ENCODE measurements around the gene MDP1.

MDP1 gene

DNA sequence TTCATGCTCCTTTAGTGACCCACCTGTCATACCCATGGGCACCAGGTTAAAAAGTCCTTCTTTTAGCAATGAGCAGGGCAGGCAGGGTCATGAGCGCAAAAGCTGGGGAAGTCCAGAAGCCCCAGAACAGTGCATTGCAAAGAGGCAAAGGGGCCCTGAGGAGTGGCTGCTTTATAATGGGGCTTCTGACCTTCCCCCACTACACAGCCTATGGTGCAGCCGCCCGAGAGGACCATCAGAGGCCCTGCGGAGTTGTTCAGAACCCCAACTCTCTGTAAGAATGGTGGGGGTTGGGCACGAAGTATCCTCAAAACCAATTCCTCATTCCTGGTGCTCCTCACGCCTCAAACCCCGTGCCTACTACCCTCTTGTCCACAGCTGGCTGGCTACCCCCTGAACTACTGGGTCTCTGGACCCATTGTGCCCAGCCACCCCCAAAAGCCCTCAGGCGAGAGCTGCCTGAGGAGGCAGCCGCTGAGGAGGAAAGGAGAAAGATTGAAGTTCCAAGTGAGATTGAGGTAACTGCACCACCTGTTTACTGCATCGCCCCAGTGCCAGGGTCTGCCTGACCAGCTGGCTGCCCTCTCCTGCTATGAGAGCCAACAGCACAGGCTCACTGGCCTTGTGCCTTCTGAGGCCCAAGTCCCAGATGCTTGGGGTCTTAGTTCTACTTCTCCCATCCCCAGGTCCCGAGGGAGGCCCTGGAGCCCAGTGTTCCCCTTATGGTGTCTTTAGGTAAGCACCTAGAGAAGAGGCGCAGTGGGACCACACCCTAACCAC, 37.3 kb downstream of the MDP1 start:
- Mint-ChIP-seq H3K27ac (no peak overlapping the region), H3K4me3 (no peak overlapping the region), H3K36me3 (ENCODE audit: low read depth) (peaks cover 52% of the 10 kb centered on the region), H3K4me1 (ENCODE audit: low read depth) (no peaks in the 10 kb centered on the region), H3K9me3 (no peaks in the 10 kb centered on the region), H3K27me3 (ENCODE audit: low read depth) (no peaks in the 10 kb centered on the region)

DNA sequence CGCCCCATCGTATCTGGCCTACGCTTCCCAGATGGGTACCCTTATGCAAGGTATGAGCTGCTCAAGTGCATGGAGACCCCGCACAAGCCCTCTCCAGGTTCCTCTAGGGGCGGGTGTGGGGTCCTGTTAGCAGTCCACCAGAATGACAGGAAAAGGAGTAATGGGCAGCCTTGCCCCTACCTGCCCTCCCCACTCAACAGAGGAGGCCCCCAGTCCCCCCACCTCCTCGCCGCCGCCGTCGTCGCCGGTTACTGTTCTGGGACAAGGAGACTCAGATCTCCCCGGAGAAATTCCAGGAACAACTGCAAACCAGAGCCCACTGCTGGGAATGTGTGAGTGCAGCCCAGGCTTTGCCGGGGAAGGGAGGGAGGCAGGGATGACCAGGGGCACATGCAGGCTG, 38.0 kb downstream of the MDP1 start:
- Mint-ChIP-seq H3K9me3 (no peaks in the 10 kb centered on the region), H3K36me3 (ENCODE audit: low read depth) (peaks cover 57% of the 10 kb centered on the region), H3K4me3 (no peak overlapping the region), H3K4me1 (ENCODE audit: low read depth) (peaks cover under 1% of the 10 kb centered on the region), H3K27ac (no peak overlapping the region), H3K27me3 (ENCODE audit: low read depth) (no peaks in the 10 kb centered on the region)

DNA sequence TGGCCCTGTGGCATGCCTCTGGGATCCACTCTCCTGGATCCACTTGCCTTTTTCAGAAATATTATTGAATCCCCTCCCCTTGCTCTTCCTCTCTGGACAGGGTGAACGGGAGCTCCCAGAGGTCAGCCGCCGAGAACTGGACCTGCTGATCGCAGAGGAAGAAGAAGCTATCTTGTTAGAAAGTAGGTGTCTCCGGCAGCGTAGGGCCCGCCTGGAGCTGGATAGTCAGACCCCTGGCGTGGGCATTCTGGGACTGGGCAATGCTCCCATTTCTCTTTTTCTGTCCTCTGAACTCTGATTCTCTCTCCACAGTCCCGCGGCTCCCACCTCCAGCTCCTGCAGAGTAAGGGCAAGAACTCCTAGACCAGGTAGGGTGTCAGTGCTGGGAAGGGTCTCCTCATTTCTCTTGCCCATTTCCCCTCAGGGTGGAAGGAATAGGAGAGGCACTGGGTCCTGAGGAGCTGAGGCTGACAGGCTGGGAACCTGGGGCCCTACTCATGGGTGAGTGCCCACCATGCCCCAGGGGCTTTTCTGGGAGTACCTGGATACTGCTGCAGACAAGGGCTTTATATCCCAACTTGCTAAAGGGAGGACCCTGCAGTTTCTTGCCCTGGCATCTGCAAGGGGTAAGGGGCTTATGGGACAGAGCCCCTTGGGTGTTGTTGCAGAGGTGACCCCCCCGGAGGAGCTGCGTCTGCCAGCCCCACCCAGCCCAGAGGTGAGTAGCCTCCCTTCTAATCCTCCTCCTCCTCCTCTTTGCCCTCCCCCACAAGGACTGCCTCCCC, 38.6 kb downstream of the MDP1 start:
- Mint-ChIP-seq H3K4me3 (no peak overlapping the region), H3K9me3 (no peaks in the 10 kb centered on the region), H3K27me3 (ENCODE audit: low read depth) (no peaks in the 10 kb centered on the region), H3K36me3 (ENCODE audit: low read depth) (peaks cover 55% of the 10 kb centered on the region), H3K4me1 (ENCODE audit: low read depth) (peaks cover 3% of the 10 kb centered on the region), H3K27ac (no peak overlapping the region)

DNA sequence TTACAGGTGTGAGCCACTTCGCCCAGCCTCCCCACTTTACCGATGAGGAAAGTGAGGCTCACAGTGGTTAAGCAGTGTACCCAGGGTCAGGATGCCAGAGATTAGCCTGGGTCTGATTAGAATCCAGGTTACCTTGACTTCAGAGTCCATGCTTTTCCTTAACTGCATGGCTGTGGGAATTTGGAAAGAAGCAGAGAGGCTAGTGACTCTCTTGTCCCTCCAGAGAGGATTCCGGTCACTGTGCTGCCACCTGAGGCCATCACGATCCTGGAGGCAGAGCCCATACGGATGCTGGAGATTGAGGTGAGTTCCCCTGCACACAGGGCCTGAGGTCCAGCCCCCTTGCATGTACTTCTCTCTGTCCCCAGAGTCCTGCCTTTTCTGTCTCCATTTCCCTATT, 39.3 kb downstream of the MDP1 start:
- H3K27ac Mint-ChIP-seq: no peak overlapping the region
- no peaks in the 10 kb centered on the region for H3K9me3 Mint-ChIP-seq
- H3K4me3 Mint-ChIP-seq: no peak overlapping the region
- peaks cover 4% of the 10 kb centered on the region for H3K4me1 Mint-ChIP-seq (ENCODE audit: low read depth)
- H3K36me3 Mint-ChIP-seq (ENCODE audit: low read depth): peaks cover 54% of the 10 kb centered on the region
- no peaks in the 10 kb centered on the region for H3K27me3 Mint-ChIP-seq (ENCODE audit: low read depth)

DNA sequence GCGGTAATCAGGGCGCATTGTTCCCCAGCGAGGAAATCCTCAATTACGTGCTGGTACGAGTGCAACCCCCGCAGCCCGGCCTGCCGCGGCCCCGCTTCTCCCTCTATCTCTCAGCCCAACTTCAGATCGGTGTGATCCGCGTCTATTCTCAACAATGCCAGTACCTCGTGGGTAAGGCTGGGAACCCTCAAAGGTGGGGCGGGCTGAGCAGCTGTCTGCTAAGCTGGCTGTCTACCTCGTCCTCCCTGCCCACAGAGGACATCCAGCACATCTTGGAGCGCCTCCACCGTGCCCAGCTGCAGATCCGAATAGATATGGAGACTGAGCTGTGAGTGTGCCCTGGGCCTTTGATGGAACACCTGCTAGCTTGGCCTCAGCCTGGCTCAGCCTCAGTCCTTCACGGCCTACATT, 43.0 kb downstream of the MDP1 start:
- Mint-ChIP-seq H3K4me3 (no peak overlapping the region), H3K36me3 (ENCODE audit: low read depth) (peaks cover 44% of the 10 kb centered on the region), H3K27me3 (ENCODE audit: low read depth) (no peaks in the 10 kb centered on the region), H3K4me1 (ENCODE audit: low read depth) (peaks cover 19% of the 10 kb centered on the region), H3K27ac (peak overlapping the region; percentile 34), H3K9me3 (no peaks in the 10 kb centered on the region)

DNA sequence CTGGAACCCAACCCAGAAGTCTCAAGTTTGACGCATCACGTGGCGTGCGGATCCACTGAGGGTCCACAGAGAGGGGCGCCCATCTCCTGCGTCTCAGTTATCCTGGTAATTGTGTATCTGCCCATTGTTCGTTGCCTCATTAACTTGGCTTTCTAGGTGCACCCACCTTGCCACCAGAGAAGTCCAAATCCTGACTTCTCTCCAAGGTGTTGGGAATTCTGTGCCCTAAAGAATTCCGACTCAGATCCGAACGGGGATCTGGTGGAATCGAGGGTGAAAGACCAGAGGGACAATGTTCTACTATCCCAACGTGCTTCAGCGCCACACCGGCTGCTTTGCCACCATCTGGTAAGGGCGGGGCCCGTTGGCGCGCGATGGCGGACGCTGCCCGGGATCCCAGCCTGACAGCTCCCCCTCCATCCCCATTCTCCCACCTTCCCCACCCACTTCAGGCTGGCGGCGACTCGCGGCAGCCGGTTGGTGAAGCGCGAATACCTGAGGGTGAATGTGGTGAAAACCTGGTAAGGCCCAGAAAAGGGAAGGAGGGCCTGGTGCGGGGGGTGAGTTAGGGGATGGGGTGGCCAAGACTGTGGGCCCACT, 43.5 kb downstream of the MDP1 start:
- Mint-ChIP-seq H3K36me3 (ENCODE audit: low read depth) (peaks cover 46% of the 10 kb centered on the region), H3K27me3 (ENCODE audit: low read depth) (no peaks in the 10 kb centered on the region), H3K9me3 (no peaks in the 10 kb centered on the region), H3K4me3 (no peak overlapping the region), H3K27ac (no peak overlapping the region), H3K4me1 (ENCODE audit: low read depth) (peaks cover 23% of the 10 kb centered on the region)

DNA sequence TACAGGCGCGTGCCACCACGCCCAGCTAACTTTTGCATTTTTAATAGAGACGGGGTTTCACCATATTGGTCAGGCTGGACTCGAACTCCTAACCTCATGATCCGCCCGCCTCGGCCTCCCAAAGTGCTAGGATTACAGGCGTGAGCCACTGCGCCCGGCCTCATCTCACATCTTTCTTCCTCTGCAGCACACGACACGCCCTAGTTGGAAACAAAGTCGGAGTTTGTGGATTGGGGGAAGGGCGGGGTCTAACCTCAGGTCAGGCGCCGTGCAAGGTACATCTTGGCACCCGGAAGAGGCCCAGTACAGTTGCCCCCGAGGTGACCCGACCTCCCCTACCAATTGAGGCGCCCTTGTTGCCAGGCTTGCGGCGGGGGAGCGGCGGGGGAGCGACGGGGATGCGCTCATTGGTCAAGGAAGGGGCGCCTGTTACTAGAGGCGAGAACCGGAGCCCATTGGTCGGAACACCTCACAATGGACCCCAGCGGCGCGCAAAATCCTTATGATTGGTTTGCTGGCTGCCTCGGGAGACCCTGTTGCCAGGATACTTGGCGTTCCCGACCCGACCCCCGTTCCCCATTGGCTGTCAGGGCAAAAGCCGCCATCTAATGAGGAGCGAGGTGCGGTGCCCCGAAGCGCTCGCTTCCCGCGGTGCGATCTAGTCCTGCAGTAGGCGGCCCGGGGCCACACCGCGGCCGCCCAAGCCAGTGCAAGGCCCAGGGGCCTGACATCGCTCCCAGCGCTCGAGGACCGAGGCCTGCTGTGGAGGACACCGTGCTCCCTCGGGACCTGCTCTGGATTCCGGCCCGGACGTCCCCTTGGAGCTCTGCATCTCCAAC, 44.2 kb downstream of the MDP1 start, which contains the start of gene REC8:
Gene REC8, plus strand, starts transcription at position 659 of the 839 bp plus-strand sequence. CDS start 473 bp downstream, outside the sequence.
- H3K27me3 Mint-ChIP-seq (ENCODE audit: low read depth): no peaks in the 10 kb centered on the region
- H3K9me3 Mint-ChIP-seq: no peaks in the 10 kb centered on the region
- H3K4me1 Mint-ChIP-seq (ENCODE audit: low read depth): peaks cover 23% of the 10 kb centered on the region
- peak within 1 kb of the TSS; percentile 78 for H3K27ac Mint-ChIP-seq
- peaks cover 45% of the 10 kb centered on the region for H3K36me3 Mint-ChIP-seq (ENCODE audit: low read depth)
- peak within 1 kb of the TSS; percentile 40 for H3K4me3 Mint-ChIP-seq

DNA sequence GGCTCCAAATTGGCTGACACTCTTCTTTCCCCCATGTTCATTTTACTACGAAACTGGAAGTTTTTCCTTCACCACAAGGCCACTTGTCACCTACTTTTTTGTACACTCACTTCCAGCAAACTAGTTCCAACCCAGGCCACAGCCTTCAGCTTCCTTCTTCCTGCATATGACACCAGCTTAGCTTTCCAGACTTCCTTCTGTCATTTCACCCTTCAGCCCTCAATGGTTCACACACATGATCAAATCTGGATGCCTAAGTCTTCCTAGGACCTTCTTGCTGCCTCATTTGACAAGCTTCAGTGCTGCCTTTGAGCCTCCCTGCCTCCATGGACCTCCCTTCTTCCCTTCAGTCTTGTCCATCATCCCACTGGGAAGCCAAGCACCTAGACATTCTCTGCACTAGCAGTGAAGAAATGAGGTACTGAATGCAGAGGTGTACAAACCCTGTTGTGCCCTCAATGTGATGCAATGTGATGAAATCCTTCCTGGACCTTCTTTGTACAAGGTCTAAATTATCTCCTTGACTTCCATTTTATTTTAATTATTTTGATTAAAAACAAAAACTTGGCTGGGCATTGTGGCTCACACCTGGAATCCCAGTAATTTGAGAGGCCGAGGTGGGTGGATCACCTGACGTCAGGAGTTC, 48.3 kb downstream of the MDP1 start:
- no peak overlapping the region for H3K4me3 Mint-ChIP-seq

DNA sequence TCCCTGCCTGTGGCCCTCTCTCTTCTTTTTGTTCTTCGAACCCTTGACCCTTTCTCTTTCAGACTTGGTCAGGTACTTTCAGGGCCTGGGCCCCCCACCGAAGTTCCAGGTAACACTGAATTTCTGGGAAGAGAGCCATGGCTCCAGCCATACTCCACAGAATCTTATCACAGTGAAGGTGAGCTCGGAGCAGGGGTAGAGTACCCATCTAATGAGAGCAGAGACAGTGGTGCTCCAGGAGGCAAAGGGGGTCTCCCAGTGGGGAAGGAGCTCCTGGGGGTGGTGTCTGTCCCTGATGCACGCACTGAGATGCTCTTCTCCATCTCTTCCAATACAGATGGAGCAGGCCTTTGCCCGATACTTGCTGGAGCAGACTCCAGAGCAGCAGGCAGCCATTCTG, 50.1 kb downstream of the MDP1 start:
- Mint-ChIP-seq H3K27me3 (ENCODE audit: low read depth) (no peaks in the 10 kb centered on the region), H3K4me1 (ENCODE audit: low read depth) (peaks cover 46% of the 10 kb centered on the region), H3K4me3 (no peak overlapping the region), H3K27ac (no peak overlapping the region), H3K36me3 (ENCODE audit: low read depth) (peaks cover 74% of the 10 kb centered on the region), H3K9me3 (no peaks in the 10 kb centered on the region)

More for the DNA sequence above, 48.3 kb downstream of the MDP1 start:
- no peaks in the 10 kb centered on the region for H3K9me3 Mint-ChIP-seq
- H3K27ac Mint-ChIP-seq: peak overlapping the region; percentile 17
- H3K36me3 Mint-ChIP-seq (ENCODE audit: low read depth): peaks cover 63% of the 10 kb centered on the region
- H3K4me1 Mint-ChIP-seq (ENCODE audit: low read depth): peaks cover 44% of the 10 kb centered on the region
- H3K27me3 Mint-ChIP-seq (ENCODE audit: low read depth): no peaks in the 10 kb centered on the region

DNA sequence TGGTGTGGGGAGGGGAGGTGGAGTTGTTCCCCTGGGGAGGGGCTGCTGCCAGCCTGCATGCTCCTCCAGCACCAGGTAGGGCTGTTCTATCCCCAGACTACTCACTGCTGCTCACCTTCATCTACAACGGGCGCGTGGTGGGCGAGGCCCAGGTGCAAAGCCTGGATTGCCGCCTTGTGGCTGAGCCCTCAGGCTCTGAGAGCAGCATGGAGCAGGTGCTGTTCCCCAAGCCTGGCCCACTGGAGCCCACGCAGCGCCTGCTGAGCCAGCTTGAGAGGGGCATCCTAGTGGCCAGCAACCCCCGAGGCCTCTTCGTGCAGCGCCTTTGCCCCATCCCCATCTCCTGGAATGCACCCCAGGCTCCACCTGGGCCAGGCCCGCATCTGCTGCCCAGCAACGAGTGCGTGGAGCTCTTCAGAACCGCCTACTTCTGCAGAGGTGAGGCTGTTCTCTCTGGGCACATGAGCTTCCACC, 51.3 kb downstream of the MDP1 start:
- Mint-ChIP-seq H3K27ac (peak overlapping the region; percentile 78), H3K36me3 (ENCODE audit: low read depth) (peaks cover 78% of the 10 kb centered on the region), H3K4me1 (ENCODE audit: low read depth) (peaks cover 51% of the 10 kb centered on the region), H3K27me3 (ENCODE audit: low read depth) (no peaks in the 10 kb centered on the region), H3K4me3 (peak overlapping the region; percentile 64), H3K9me3 (no peaks in the 10 kb centered on the region)

Data from T-helper 1 cell treated with Interleukin-12 subunit alpha and Interleukin-12 subunit beta and Interleukin-4 antibody, amounts not matched to agents 30 μg/mL and 1 μg/mL, for 36 hours (primary cell).